GM19463 (cell line): Measurements from ENCODE around the gene ITPR2.
"Not testable (repeated sequence)": the region's sequence is repeated elsewhere in the genome, so short reads cannot be mapped to it uniquely, and the experiment has no call there.

ENCODE experiments used
- ATAC-seq: cut with Tn5 transposase; IDR thresholded peaks from one replicate; pipeline ENCODE4 v1.9.1; 2021; ENCODE audit warnings: mild to moderate bottlenecking, moderate library complexity; ENCODE audit not compliant: unreplicated experiment

Gene ITPR2

DNA sequence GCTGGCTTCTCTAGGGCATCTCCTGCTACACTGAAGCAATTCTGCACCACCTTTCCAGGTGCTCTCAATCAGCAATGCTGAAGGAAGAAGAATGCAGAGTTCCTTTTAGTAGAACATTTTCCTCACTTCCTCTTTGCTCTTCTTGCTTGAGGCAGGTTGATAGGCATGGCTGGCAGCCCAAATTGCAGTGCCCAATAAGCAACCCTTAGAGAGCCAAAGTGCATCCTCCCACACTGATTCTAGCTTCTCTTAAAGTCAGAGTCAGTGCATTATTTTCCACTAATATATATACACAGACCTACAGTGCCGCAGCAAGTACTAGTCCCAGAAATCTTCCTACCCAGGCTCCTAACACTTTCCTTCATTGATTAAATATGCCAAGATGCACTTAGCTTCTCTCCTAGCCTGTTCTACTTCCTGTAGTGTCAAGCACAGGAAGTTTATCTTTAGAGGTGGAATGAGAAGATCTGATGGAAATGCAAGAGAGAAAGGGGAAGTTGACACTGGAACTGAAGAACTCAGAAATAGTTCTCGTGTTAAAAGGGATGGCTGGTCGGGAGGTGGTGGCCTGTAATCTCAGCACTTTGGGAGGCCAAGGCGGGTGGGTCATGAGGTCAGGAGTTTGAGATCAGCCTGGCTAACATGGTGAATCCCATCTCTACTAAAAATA is 504.9 kb downstream of the ITPR2 start:
- ATAC-seq, result peak; percentile 64

DNA sequence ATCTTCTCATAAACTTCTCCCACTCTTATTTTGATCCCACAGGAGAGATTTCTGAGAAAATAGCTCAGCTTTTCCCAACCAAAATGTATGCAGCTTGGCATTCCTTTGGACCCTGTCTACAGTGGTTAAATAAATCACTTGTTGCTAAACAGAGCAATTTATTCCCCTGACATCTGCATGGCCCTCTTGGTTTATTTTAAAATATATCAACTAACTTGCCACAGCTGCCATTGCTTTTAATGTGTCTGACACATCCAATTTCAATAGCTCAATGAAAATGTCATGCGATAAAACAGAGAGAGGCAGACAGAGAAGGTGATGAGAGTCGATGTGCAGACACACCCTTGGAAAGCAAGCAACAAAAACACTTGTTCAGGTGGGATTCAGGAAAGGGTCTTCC is 509.3 kb downstream of the ITPR2 start:
- no peak for ATAC-seq

DNA sequence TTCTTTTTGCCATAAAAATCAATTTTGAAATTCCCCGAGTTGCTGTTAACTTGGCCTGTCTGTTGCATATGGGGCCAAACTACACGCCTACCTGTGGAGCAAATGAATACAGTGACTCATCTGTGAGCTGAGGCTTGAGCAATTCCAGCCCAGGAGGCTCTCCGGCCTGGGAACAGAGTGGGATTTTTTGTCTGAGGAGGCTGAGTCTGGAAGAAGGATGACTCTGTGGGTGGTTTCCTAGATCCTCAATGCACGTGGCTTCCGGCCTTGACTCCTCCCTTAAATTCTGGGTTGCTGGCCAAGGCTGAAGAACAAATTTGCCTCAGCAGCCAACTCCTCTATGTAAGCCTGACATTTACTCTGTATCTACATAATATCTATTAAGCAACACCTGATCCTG is 513.5 kb downstream of the ITPR2 start:
- ATAC-seq, result no peak

DNA sequence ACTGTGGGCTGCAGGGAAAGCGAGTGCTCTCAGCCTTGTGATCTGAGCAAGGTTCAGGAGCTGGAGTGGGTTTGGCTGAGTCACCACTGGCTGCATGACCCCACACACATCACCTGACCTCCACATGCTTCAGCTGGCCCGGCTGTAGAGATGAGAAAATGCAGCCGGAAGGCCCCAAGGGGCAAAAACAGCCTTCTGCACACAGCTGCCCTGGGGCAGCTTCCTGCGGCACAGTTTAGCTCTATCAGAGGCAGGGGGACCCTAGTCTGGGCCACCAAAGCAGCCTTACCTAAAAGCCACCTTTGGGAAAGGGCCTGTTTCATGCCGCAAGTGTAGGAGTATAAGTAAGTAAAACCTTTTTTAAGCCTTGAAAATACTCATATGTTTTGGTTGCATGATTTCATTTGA is 514.3 kb downstream of the ITPR2 start:
- ATAC-seq, result peak; percentile 93

DNA sequence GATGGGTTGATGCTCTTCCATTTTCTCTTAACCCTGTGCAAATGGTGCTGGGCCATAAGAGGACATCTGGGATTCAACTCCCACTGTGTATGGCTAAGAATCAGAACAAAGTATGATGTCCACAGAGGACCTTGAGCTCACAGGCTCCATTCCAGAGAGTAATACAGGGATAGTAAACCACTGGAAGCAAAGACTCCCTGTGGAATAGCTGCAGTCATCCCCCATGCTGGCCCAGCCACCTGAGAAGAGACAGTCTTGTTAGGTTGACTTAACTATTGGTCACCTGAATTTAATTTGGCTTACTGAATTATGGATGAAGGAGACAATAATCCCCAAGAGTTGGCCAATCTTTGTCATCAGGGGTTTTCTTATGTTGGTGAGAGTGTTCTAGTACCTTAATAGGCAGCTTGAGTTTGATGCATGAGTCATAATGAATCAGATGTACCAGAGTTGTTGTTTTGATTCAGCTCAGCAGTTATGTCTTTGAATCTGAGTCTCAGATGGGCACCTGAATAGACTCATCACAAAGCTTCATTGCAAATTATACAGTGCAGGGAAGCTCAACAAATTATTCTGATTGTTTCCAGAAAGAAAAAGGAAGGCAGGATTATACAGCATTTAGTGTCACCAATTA is 514.9 kb downstream of the ITPR2 start:
- peak; percentile 51 for ATAC-seq

DNA sequence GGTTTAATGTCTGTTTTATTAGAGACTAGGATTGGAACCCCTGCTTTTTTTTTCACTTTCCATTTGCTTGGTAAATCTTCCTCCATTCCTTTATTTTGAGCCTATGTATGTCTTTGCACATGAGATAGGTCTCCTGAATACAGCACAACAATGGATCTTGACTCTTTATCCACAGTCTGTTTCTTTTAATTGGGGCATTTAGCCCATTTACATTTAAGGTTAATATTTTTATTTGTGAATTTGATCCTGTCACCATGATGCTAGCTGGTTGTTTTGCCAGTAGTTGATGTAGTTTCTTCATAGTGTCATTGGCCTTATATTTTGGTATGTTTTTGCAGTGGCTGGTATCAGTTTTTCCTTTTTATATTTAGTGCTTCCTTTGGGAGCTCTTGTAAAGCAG is 518.9 kb downstream of the ITPR2 start:
- ATAC-seq, result not testable (repeated sequence)

DNA sequence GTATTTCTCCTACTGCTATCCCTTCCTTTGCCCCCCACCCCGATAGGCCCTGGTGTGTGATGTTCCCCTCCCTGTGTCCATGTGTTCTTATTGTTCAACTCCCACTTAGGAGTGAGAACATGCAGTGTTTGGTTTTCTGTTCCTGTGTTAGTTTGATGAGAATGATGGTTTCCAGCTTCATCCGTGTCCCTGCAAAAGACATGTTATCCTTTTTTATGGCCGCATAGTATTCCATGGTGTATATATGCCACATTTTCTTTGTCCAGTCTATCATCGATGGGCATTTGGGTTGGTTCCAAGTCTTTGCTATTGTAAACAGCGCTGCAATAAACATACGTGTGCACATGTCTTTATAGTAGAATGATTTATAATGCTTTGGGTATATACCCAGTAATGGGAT is 522.5 kb downstream of the ITPR2 start:
- ATAC-seq, result not testable (repeated sequence)

DNA sequence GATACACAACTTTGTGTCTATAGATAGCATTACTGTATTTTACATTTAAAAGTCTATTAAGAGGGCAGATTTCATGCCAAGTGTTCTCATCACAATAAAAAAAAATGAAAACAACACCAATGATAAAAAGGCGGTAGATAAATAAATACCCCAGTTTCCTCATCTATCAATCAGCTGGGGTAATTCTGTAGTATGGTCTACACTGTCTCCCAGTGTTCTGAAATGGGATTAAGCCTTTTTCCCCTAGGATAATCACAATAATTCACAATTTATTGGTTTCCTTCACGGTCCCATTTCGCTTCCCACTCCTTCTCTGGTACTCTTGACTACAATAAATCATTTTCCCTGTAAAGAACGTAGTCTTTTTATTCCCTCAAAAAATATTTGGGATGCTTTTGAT is 523.4 kb downstream of the ITPR2 start:
- no peak for ATAC-seq

DNA sequence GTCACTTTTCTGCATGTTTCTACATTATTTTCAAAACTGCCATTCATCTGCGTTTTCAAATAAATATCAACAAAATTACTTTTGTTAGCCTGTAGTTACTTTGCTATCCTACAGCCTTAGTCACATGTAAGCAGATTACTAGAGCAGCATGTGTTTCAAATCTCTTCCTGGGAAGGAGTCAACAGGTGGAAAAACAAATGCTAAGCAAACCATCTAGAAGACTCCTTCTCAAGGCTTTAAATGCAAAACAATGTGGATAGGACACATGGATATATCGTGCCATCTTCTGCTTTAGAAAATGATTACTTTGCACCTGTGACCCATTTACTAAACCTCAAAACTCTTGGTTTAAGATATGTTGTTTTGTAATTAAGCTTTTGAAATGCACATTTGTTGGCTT is 528.7 kb downstream of the ITPR2 start:
- ATAC-seq, result no peak

DNA sequence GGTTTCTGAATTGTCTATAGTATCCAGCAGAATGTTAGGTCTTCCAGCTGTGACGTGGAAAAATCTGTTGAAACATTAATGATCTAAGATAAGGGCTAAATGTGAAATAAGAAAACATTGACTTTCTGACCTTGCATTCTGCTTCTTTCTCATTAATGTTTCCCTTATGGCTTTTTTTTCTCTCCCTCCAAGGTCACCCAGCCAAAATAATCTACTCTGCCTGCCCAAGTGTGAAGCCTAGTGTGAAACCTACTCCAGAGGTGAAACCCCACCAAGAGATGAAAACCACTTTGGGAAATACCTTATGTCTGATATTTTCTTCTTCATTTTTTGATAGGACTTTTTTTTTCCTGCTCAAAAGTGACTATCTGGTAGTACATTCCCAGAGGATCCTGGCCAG is 529.6 kb downstream of the ITPR2 start:
- no peak for ATAC-seq

DNA sequence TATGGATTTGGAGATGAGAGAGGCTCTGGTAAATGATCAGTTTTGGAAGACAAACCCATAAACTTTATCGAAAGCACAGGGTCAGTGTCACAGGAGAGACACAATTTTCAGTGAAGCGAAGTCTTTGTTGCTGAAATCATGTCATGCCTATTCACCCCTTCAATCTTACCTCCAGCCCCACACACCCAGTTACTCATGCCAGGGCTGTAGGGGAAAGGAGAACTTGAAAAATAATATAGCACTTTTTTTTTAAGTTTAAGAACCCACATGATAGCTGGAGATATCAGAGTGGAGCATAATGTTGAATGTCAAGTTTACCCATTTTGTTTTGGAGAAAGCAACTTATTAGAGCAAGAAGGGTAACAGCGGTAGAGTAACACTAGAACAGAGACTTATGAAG is 530.2 kb downstream of the ITPR2 start:
- no peak for ATAC-seq

DNA sequence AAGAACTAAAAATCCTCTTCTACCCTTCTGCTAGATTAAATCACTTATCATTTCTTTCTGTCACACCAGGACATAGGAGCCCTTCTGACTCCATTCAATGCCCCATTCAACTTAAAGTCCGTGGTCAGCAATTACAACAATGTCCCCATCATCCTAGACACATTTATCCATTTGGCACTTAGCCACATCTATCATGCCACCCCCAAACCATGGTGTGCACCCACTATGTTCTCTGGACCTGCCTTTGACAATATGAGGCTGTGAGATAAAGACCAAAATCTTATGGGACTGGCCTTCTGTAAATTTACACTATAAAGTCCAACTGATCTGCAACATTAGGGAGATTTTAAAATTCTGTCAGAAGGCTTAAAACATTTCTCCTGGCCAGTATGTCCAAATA is 533.2 kb downstream of the ITPR2 start:
- ATAC-seq, result no peak

DNA sequence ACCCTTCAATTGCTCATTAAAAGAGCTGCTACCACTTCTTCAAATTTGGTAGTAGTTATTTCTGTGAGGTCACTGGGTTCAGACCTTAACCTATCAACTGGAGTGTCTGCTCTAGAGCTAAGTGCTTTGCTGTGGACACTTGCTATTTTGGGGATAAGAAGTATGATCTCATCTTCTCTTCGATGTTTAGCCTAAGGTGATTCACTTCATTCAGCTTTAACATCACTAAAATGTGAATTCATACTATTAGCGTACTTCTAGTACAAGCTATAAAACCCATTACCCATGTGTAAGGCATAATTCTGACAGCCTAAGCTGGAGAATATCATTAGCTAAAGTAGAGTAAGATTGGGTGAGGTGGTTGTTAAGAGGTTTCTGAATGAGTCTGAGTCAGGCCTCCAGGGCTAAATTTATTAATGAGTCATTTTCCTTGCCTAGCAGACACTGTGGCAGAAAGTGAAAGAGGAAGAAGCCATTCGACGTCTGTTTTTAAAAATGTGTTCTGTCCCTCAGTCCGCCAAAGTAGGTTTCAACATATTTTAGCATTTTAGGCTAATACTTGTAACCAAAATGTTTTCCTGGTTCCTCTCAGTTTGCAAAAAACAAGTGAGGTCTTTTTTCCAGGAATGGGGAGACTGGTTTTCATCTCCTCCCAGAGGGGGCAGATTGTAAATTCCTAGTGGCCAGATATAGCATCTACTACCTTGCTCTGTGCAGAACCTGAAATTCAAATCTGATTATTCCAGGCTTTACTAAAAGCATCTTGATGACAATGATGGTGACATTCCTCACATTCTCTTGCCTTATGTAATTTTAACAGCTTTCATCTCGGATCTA is 534.0 kb downstream of the ITPR2 start:
- ATAC-seq, result peak; percentile 96

DNA sequence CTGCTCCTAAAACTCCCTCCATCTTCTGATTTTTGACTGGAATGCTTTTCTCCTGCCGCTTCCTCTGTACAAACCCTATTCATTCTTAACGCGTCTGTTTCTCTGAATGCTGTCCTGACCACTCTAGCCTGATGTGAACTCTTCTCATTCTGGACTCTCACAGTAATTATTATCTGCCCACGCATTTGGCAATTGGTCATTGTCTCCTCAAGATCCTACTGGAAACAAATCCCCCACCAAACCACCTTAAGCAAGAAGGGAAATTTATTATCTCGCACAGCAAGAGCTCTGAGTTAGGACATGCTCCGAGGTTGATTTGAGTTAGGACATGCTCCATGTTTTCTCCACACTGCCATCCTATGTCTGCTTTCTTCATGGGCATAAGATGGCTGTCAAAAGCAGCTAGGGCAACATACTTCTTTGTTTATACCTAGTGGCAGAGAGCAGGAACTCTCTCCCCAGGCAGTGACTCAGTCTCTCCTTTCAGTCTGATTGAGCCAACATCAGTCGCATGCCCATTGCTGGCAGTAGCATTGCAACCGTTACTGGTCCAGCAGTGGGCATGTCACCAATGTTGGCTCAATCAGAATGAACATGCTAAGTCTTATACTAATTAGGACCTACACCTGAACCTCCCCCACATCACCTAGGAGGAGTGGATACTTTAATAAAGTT is 535.5 kb downstream of the ITPR2 start:
- ATAC-seq, result no peak

DNA sequence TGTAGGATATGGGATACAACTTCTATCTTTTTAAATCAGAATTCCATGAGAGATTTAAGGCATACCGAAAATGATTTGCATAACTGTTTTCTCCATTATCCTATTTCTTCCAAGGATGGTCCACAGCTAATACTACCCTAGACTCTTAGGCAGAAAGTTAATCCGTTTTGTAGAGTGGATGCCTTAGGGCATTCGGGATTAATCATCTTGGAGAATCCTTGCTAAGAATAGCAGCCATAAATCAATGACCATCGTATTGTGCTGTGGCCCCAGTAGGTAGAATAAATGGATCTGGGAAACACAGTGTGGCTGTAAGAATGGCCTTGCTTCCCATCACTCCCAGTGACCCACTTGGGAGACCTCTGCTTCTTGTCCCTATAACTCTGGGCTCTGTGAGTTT is 538.0 kb downstream of the ITPR2 start:
- no peak for ATAC-seq

DNA sequence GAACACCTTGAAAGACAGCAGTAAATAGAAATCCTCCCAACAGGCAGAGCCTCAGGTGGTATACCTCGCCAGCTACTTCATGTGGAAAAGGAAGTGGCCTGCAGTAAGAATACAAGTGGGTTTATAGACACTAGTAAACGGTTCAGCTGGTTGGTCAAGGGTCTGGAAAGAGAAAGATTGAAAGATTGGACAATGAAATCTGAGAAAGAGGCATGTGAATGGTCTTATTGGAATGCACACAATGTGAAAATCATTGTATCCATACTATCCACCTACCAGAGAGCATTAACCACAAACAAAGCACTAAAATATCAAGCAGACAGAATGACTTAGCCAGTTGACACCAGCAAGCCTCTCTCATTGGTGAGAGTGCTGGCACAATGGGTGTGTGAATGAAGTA is 539.4 kb downstream of the ITPR2 start:
- no peak for ATAC-seq

DNA sequence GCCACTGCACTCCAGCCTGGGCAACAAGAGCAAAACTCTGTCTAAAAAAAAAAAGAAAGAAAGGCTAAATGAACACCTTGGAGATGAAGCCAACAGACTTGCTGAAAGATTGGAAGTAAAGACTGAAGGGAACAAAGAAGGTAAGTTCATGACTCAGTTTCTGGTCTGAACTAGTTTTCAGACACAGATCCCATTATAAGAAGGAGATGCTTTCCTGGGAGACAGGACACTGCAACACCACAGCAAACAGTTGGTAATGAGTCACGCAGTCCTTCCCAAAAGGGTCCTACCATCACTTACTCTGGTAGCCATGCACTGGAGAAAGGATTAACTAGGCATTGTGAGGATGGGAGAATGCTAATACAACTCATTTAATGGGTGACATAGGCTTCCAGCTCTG is 540.4 kb downstream of the ITPR2 start:
- ATAC-seq, result no peak

DNA sequence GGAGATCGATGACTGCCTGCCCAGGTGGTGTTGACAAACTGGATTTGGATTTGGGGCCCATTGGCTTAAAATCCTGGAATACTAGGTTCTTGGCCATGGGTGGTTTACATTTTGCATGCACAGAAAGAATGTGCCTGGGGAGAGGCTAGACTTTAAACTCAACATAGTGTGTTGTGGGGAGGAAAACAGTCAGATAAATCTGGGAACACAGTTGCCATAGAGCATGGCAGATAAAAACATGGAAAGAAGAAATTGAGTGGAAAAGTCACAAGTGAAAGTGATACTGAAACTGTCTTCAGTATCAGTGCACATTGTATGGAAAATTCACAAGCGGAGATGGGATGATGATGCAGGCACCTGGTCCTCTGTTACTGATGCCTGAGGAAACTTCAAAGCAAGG is 542.4 kb downstream of the ITPR2 start:
- ATAC-seq, result no peak

DNA sequence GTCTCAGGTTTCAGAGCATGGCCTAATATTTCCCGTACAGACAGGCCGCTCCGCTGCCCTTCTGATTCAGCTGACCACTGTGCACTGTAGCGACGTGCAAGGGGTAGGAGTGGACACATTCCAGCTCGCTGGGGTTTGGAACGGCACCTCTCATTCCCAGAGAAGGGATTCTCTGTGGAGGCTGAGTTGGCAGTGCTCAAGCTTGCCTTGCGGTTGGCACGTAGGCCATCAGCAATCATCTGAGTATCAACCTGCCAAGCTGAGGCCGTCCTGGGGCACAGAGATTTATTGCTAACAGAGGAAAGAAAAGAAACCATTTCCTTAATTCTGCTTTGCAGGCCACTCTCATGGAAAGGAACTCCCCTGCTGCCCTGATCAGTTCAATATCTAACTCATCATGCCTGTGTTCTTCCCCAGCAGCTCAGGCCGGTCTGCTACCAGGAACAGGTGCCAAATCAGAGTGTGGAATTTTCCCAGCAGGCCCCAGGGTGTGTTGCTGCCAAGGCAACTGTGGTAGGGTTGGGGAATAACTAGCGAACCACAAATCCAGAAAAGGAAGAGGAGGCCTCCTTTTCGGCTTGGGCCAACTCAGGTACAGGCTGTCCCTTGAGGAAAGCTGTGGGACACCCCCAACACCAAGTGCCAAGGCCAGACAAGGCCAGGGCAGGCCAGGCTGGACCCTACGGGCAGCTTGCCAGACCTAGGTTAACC is 545.2 kb downstream of the ITPR2 start:
- ATAC-seq, result no peak
